CD4-positive, alpha-beta memory T cell (primary cell): ENCODE results near the gene ZDHHC11B. TPM values are rescaled to one million over a fixed set of nuclear protein-coding genes. Genes with fewer than 3 reads are reported as not detected.

Experiments
- CTCF ChIA-PET: fragments of 350-600 bp; sonication (Branson Sonifier 250); formaldehyde crosslinking; loops from one replicate; lab custom pipeline; 2021; ENCODE audit warnings: inconsistent platforms; ENCODE audit not compliant: partially characterized antibody; lab: Charles Lee
- POLR2A ChIA-PET: fragments of 350-600 bp; sonication (Branson Sonifier 250); formaldehyde crosslinking; loops from one replicate; lab custom pipeline; 2021; ENCODE audit not compliant: partially characterized antibody; lab: Charles Lee
- DNase-seq, 5 donors: peaks; one replicate each; pipeline versions ENCODE4 v3.0.0 to v3.0.0-alpha.2; 2020 to 2022; ENCODE audit warnings: mixed read lengths in 1 of 5
- H3K27ac ChIP-seq: one replicate; pipeline ENCODE4 v1.7.0; 2013; ENCODE audit warnings: low read depth, low read length
- H3K27me3 ChIP-seq: 2 replicates; pipeline ENCODE4 v1.7.0; 2013; ENCODE audit warnings: mild to moderate bottlenecking, low read length, moderate library complexity; ENCODE audit not compliant: insufficient read depth
- H3K36me3 ChIP-seq: 2 replicates; pipeline ENCODE4 v1.7.0; 2013; ENCODE audit warnings: mild to moderate bottlenecking, low read length, moderate library complexity; ENCODE audit not compliant: insufficient read depth
- H3K4me1 ChIP-seq: 2 replicates; pipeline ENCODE4 v1.7.0; 2013; ENCODE audit warnings: mild to moderate bottlenecking, low read length, moderate library complexity; ENCODE audit not compliant: insufficient read depth
- H3K4me3 ChIP-seq, 2 donors: one replicate each; pipeline ENCODE4 v1.7.0; 2013; ENCODE audit warnings: low read length in 2 of 2, mild to moderate bottlenecking in 1 of 2
- H3K9me3 ChIP-seq, 2 donors: one replicate each; pipeline ENCODE4 v1.7.0; 2013; ENCODE audit warnings: low read length in 2 of 2, control low read depth in 1 of 2; ENCODE audit not compliant: control insufficient read depth in 1 of 2
- H3K27ac Mint-ChIP-seq, 7 donors: one replicate each; pipeline ENCODE4 v1.8.0; 2020 to 2021; ENCODE audit warnings: mixed read lengths in 7 of 7, mild to moderate bottlenecking in 6 of 7, inconsistent platforms in 3 of 7, moderate library complexity in 3 of 7
- H3K27me3 Mint-ChIP-seq, 2 donors: one replicate each; pipeline ENCODE4 v1.8.0; 2020 to 2021; ENCODE audit warnings: mixed read lengths in 2 of 2
- H3K36me3 Mint-ChIP-seq, 2 donors: one replicate each; pipeline ENCODE4 v1.8.0; 2020 to 2021; ENCODE audit warnings: mixed read lengths in 2 of 2, inconsistent platforms in 1 of 2, mild to moderate bottlenecking in 1 of 2
- H3K4me1 Mint-ChIP-seq, 4 donors: one replicate each; pipeline ENCODE4 v1.8.0; 2020 to 2021; ENCODE audit warnings: mixed read lengths in 4 of 4, mild to moderate bottlenecking in 1 of 4
- H3K4me3 Mint-ChIP-seq, 8 donors: one replicate each; pipeline ENCODE4 v1.8.0; 2020 to 2021; ENCODE audit warnings: mixed read lengths in 8 of 8, mild to moderate bottlenecking in 7 of 8, moderate library complexity in 6 of 8, inconsistent platforms in 3 of 8
- H3K9me3 Mint-ChIP-seq, 8 donors: one replicate each; pipeline ENCODE4 v1.8.0; 2020 to 2021; ENCODE audit warnings: mixed read lengths in 8 of 8, mild to moderate bottlenecking in 5 of 8, inconsistent platforms in 3 of 8, moderate library complexity in 1 of 8
- intact Hi-C: fragments of 100-400 bp; cut with micrococcal nuclease; formaldehyde crosslinking; loops from one replicate; pipeline ENCODE4 v1.15.1; 2023
- polyA plus RNA-seq, 2 donors: library from polyadenylated mRNA; unstranded; fragments of 300-500 nt; fragmentation: Illumina TruSeq; gene quantifications; one replicate each; pipeline ENCODE4 v1.2.3, GENCODE V29; 2021
- total RNA-seq, 2 experiments: library from RNA; stranded (reverse); gene quantifications; one replicate each; pipeline ENCODE4 v1.2.3, GENCODE V29; 2021

Gene ZDHHC11B
- total and polyA plus RNA-seq, 4 experiments from 2014 or later = 0.75 to 8.1 (median 8.0) TPM; not detected in 1

DNA sequence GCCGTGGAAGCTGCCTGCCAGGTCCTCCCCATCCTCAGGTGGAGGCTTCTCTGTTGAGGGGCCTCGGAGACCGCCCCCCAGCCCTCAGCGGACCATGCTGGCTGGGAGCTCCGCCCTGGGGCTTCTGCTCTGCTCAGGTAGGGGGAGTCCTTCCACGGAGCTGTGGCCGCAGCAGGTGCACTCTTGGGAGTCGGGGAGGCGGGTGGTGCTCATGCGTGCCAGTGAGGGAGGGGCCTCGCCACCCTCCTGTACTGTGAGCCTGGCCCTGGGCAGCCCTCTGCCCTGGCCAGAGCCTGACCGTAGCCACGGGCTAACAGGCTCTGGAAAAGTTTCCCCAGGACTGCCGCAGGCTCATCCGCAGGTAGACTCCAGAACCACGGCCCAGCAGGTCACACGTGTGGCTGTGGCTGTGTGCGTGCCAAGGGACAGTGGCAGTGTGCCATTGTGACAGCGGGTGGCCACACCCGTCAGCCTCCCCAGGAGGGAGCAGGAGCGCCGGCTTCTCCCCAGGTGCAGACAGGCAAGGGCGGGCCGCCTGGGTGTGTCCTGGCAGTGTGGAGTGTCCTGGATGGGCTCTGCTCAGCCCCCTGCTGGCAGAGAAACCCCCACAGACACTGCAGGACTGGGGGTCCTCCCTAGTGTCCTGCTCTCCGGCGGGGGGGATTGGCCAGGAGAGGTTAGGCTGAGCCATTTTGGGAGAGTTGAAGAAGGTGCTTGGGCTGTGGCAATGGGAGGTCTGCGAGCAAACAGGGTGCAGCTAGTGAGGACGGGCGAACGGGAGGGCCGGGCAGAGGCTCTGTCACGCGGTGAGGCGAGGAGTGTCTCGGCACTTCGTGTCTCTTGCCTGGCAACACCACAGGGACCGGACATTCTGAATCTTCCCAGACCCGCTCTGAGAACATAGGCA, 120.8 kb downstream of the ZDHHC11B start:
- CTCF ChIA-PET = no interaction called here
- POLR2A ChIA-PET = no interaction called here
- no peaks in the 10 kb centered on the region for H3K9me3 ChIP-seq
- Mint-ChIP-seq H3K36me3 (peaks cover 33 to 34% of the 10 kb centered on the region in 2 donors), H3K4me3 (no peak overlapping the region), H3K27me3 (no peaks in the 10 kb centered on the region), H3K4me1 (peaks cover 1 to 8% (median 5%) of the 10 kb centered on the region in 4 donors), H3K9me3 (no peaks in the 10 kb centered on the region), H3K27ac (peak overlapping the region in 1 of 7 donors; percentile 63)
- no peaks in the 10 kb centered on the region for H3K27me3 ChIP-seq
- H3K27ac ChIP-seq = no peak overlapping the region
- H3K4me1 ChIP-seq = no peaks in the 10 kb centered on the region
- peak in 1 of 5 donors; percentile 34 for DNase-seq
- peaks cover 4% of the 10 kb centered on the region for H3K36me3 ChIP-seq
- intact Hi-C loops = no loop called here
- H3K4me3 ChIP-seq = no peak overlapping the region

DNA sequence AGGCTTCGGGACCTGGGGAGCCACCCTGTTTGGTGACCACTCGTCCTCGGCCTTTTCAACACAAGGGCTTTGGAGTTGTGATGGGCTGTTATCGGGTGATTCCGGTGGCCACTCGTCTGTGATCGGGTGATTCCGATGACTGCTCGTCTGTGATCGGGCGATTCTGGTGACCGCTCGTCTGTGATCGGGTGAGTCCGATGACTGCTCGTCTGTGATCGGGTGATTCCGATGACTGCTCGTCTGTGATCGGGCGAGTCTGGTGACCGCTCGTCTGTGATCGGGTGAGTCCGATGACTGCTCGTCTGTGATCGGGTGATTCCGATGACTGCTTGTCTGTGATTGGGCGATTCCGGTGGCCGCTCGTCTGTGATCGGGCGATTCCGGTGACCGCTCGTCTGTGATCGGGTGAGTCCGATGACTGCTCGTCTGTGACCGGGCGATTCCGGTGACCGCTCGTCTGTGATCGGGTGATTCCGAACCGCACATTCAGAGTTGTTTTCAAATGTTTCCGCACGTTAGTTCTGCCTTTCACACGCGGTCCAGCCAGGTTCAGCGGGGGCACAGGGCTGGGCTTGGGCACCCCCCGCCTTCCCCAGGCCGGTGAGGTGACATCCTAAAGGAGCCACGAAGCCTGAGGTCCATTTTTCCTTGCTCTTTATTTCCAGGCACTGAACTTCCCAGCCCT, 121.6 kb downstream of the ZDHHC11B start:
- no peak overlapping the region for H3K4me3 Mint-ChIP-seq
- H3K4me1 Mint-ChIP-seq = peaks cover 1 to 8% (median 5%) of the 10 kb centered on the region in 4 donors
- intact Hi-C loops = no loop called here
- H3K36me3 ChIP-seq = peaks cover 4% of the 10 kb centered on the region
- H3K27ac ChIP-seq = no peak overlapping the region
- H3K27me3 Mint-ChIP-seq = no peaks in the 10 kb centered on the region
- no peaks in the 10 kb centered on the region for H3K4me1 ChIP-seq
- POLR2A ChIA-PET = no interaction called here
- CTCF ChIA-PET = no interaction called here
- H3K27me3 ChIP-seq = no peaks in the 10 kb centered on the region
- H3K36me3 Mint-ChIP-seq = peaks cover 38 to 39% of the 10 kb centered on the region in 2 donors
- H3K4me3 ChIP-seq = no peak overlapping the region
- DNase-seq = peak in 1 of 5 donors; percentile 29
- no peak overlapping the region for H3K27ac Mint-ChIP-seq
- H3K9me3 Mint-ChIP-seq = no peaks in the 10 kb centered on the region
- no peaks in the 10 kb centered on the region for H3K9me3 ChIP-seq

DNA sequence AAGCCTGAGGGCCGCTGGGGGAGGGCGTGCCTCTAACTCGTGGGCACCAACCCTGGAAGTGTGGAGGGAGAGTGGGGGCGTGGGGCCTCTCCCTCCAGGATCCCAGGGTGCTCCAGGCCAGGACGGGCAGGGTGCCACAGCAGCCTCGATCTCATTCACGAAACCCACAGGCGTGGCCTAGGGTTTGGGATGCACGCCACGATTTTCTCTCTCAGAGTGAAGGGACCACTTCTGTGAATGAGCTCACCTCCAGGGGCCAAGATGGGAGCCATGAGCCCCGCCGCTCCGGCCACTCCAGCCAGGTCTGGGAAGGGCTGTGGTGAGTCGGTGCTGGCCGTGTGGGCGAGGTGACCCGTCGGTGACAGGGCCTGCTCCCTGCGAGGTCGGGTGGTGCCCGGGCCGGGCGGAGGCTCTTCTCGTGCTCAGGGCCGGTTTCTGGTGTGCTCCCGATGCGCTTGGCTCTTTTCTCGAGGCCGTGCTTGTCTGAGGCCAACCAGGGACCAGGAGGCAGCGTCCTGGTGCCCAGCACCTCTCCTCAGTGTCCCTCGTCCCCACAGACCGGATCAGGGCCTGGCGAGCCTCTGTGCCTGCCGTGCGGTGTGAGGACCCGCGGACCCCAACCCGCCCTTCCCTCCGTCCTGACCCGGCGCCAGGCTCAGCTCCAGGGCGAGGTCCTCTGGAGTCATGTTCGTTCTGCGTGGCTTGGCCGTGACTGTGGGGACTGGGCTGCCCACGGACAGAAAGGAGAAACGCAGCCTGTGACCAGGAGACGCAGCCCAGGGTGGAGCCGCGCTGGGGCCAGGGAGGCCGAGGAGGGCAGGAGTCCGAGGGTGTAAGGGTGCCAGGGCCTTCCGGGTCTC, 122.4 kb downstream of the ZDHHC11B start:
- Histone ChIP-seq H3K36me3 (peaks cover 4% of the 10 kb centered on the region), H3K4me1 (no peaks in the 10 kb centered on the region), H3K27me3 (no peaks in the 10 kb centered on the region), H3K9me3 (no peaks in the 10 kb centered on the region), H3K4me3 (no peak overlapping the region), H3K27ac (no peak overlapping the region)
- Mint-ChIP-seq H3K9me3 (no peaks in the 10 kb centered on the region), H3K27me3 (no peaks in the 10 kb centered on the region), H3K4me3 (no peak overlapping the region), H3K27ac (peak overlapping the region in 1 of 7 donors; percentile 60), H3K36me3 (peaks cover 40 to 41% of the 10 kb centered on the region in 2 donors), H3K4me1 (peaks cover under 1 to 4% (median 2%) of the 10 kb centered on the region in 4 donors)
- DNase-seq = no peak
- CTCF ChIA-PET = no interaction called here
- intact Hi-C loops = no loop called here
- POLR2A ChIA-PET = no interaction called here

DNA sequence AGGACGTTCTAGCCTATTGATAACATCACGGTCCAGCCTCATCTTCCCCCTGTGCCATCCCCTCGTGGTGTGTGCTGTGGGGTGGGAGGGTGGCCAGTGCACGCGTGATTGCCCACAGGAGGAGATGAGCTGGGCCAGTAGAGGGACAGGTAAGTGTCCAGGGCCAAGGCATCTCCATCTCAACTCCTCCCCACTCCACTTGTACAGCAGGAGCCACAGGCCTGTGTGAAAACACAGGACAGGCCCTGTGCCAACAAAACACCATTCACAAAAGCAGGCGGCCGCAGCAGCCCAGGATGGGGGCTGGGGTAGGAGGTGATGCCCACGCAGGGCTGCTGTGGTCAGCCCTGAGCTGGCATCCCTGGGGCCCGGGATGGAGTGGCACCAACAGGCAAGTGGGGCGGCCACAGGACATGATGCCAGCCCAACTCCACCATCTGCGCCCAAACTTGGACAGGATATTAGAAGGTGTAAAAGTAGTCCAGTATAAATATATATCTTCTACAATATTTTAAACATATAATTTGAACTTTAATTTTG, 124.0 kb downstream of the ZDHHC11B start:
- DNase-seq = no peak
- H3K4me3 ChIP-seq = no peak overlapping the region
- Mint-ChIP-seq H3K4me3 (no peak overlapping the region), H3K4me1 (peaks cover 0 to 4% (median 2%) of the 10 kb centered on the region in 4 donors), H3K9me3 (no peaks in the 10 kb centered on the region), H3K27me3 (no peaks in the 10 kb centered on the region), H3K27ac (peak overlapping the region in 3 of 7 donors; percentile 18 to 62 (median 30)), H3K36me3 (peaks cover 45 to 53% of the 10 kb centered on the region in 2 donors)
- no peak overlapping the region for H3K27ac ChIP-seq
- no peaks in the 10 kb centered on the region for H3K9me3 ChIP-seq
- intact Hi-C loops = no loop called here
- H3K36me3 ChIP-seq = peaks cover 4% of the 10 kb centered on the region
- no peaks in the 10 kb centered on the region for H3K4me1 ChIP-seq
- H3K27me3 ChIP-seq = no peaks in the 10 kb centered on the region
- ChIA-PET CTCF (no interaction called here), POLR2A (no interaction called here)

Other genes with a start within 250 kb of the ZDHHC11B start
- gene CEP72, start 172.4 kb downstream of the ZDHHC11B start, total RNA-seq = 10 to 100 TPM; 26.7 to 28.0 TPM
- gene CEP72, start 172.4 kb downstream of the ZDHHC11B start, polyA plus RNA-seq = 1 to 10 TPM; 2.5 to 5.8 TPM
- gene TPPP, start 91.4 kb downstream of the ZDHHC11B start, total RNA-seq = 1 to 10 TPM in 1 of 2 experiments, under 1 TPM in 1; 0.97 to 1.2 TPM
- 1 to 10 TPM in 1 of 2 donors, under 1 TPM in 1; 0.36 to 3.3 TPM for gene TPPP, start 91.4 kb downstream of the ZDHHC11B start, polyA plus RNA-seq
- gene ZDHHC11, start 66.3 kb upstream of the ZDHHC11B start, total RNA-seq = 10 to 100 TPM; 15.1 to 15.3 TPM
- under 1 TPM in 1 of 2 donors, not detected in 1; 0.28 TPM for gene ZDHHC11, start 66.3 kb upstream of the ZDHHC11B start, polyA plus RNA-seq
- 10 to 100 TPM; 81.5 to 86.8 TPM for gene BRD9, start 108.1 kb upstream of the ZDHHC11B start, total RNA-seq
- 10 to 100 TPM in 1 of 2 donors, 1 to 10 TPM in 1; 8.0 to 21.2 TPM for gene BRD9, start 108.1 kb upstream of the ZDHHC11B start, polyA plus RNA-seq
- gene TRIP13, start 108.2 kb upstream of the ZDHHC11B start, total RNA-seq = 1 to 10 TPM in 1 of 2 experiments, under 1 TPM in 1; 0.69 to 1.0 TPM
- under 1 TPM in 1 of 2 donors, not detected in 1; 0.39 TPM for gene TRIP13, start 108.2 kb upstream of the ZDHHC11B start, polyA plus RNA-seq
- not detected for gene NKD2, start 224.1 kb upstream of the ZDHHC11B start, total RNA-seq
- not detected for gene NKD2, start 224.1 kb upstream of the ZDHHC11B start, polyA plus RNA-seq